HCT116 (cell line): ENCODE data around the gene MCC. TPM values are rescaled to one million over a fixed set of nuclear protein-coding genes. Genes with fewer than 3 reads are reported as not detected.

Source experiments
- ATAC-seq: fragments of 200-7000 bp; cut with Tn5 transposase; 2 replicates; pipeline ENCODE4 v1.9.1; 2020; ENCODE audit warnings: mild to moderate bottlenecking, moderate library complexity
- BruUV-seq: library from RNA; stranded (reverse); fragments of 400-500 nt; replicated peaks from 2 replicates; lab custom pipeline; 2021; lab: Mats Ljungman, UMichigan
- CTCF ChIA-PET: fragments of 300-600 bp; sonication (Branson Sonifier 250); formaldehyde crosslinking; loops from one replicate; lab custom pipeline; 2021; ENCODE audit warnings: antibody characterized with exemption; lab: Charles Lee
- POLR2A ChIA-PET: fragments of 300-600, 350-600 bp; sonication (Branson Sonifier 250); formaldehyde crosslinking; loops from one replicate; lab custom pipeline; 2021; ENCODE audit warnings: antibody characterized with exemption; lab: Charles Lee
- RAD21 ChIA-PET, 2 experiments: fragments of 300-600 bp; sonication (Branson Sonifier 250); formaldehyde crosslinking; loops; one replicate each; lab custom pipeline; 2023; ENCODE audit warnings: low total read pairs in 2 of 2; ENCODE audit not compliant: uncharacterized antibody in 2 of 2, unreplicated experiment in 2 of 2, low non-redundant PET in 1 of 2; lab: Charles Lee
- DNase-seq: peaks from one replicate; pipeline ENCODE4 v3.0.0-alpha.2; 2010; ENCODE audit warnings: low read depth, low spot score
- H2AFZ ChIP-seq: fragments of 200-600 bp; shearing (Covaris generic), sonication (generic); 2 replicates; pipeline ENCODE4 v1.6.1; 2017; ENCODE audit warnings: low read depth, mixed run types, mixed read lengths, antibody characterized with exemption, low read length; ENCODE audit not compliant: poor library complexity, severe bottlenecking
- H3K27ac ChIP-seq: 2 replicates; pipeline ENCODE4 v1.5.1; 2012; ENCODE audit warnings: low read depth, low read length
- H3K27me3 ChIP-seq: fragments of 200-600 bp; sonication (generic); 2 replicates; pipeline ENCODE4 v1.6.1; 2016; ENCODE audit warnings: mixed run types, low read length, mixed read lengths; ENCODE audit not compliant: insufficient read depth
- H3K36me3 ChIP-seq, 2 experiments: fragments of 200-500 bp in 1 of 2; fragments of 200-600 bp in 1 of 2; sonication (Bioruptor generic) in 1 of 2; sonication (generic) in 1 of 2; 2 replicates each; pipeline versions ENCODE4 v1.5.1 to v1.6.1; 2014 to 2016; ENCODE audit warnings: low read length in 2 of 2, inconsistent platforms in 1 of 2, mixed read lengths in 1 of 2, mixed run types in 1 of 2; ENCODE audit not compliant: insufficient read depth in 2 of 2, control insufficient read depth in 1 of 2
- H3K4me1 ChIP-seq, 2 experiments: fragments of 200-600 bp in 1 of 2; sonication (generic) in 1 of 2; 2 replicates each; pipeline versions ENCODE4 v1.5.1 to v1.6.1; 2012 to 2017; ENCODE audit warnings: low read length in 2 of 2, inconsistent platforms in 1 of 2, mild to moderate bottlenecking in 1 of 2, mixed read lengths in 1 of 2, mixed run types in 1 of 2, moderate library complexity in 1 of 2; ENCODE audit not compliant: insufficient read depth in 2 of 2, control insufficient read depth in 1 of 2
- H3K4me2 ChIP-seq: fragments of 200-600 bp; sonication (generic); 2 replicates; pipeline ENCODE4 v1.6.1; 2017; ENCODE audit warnings: mixed run types, low read length, mixed read lengths
- H3K4me3 ChIP-seq, 2 experiments: fragments of 200-600 bp in 1 of 2; sonication (generic) in 1 of 2; replicated peaks in 1 of 2; 2 replicates each; pipeline ENCODE4 v1.5.1; 2011 to 2016; ENCODE audit warnings: low read length in 2 of 2, control low read depth in 1 of 2, low read depth in 1 of 2, mild to moderate bottlenecking in 1 of 2, mixed read lengths in 1 of 2, mixed run types in 1 of 2
- H3K79me2 ChIP-seq: fragments of 200-600 bp; sonication (generic); 2 replicates; pipeline ENCODE4 v1.6.1; 2017; ENCODE audit warnings: mild to moderate bottlenecking, mixed run types, low read length, moderate library complexity, mixed read lengths; ENCODE audit not compliant: insufficient read depth
- H3K9ac ChIP-seq: fragments of 200-600 bp; sonication (generic); 2 replicates; pipeline ENCODE4 v1.6.1; 2016; ENCODE audit warnings: low read length, mixed read lengths
- H3K9me2 ChIP-seq: fragments of 200-600 bp; sonication (generic), shearing (Covaris generic); 2 replicates; pipeline ENCODE4 v1.6.1; 2017; ENCODE audit warnings: mixed run types, mild to moderate bottlenecking, moderate library complexity; ENCODE audit not compliant: insufficient read depth
- H3K9me3 ChIP-seq, 2 experiments: fragments of 200-500 bp in 1 of 2; fragments of 200-600 bp in 1 of 2; sonication (Bioruptor generic) in 1 of 2; sonication (generic) in 1 of 2; 2 replicates each; pipeline ENCODE4 v1.6.1; 2014 to 2017; ENCODE audit warnings: low read length in 2 of 2, mixed read lengths in 2 of 2, inconsistent platforms in 1 of 2, low read depth in 1 of 2, mild to moderate bottlenecking in 1 of 2, mixed run types in 1 of 2, moderate library complexity in 1 of 2; ENCODE audit not compliant: control insufficient read depth in 1 of 2, insufficient read depth in 1 of 2
- H4K20me1 ChIP-seq: fragments of 200-600 bp; sonication (generic), shearing (Covaris generic); 2 replicates; pipeline ENCODE4 v1.6.1; 2017; ENCODE audit warnings: mixed run types, mild to moderate bottlenecking, moderate library complexity; ENCODE audit not compliant: insufficient read depth
- EZH2 ChIP-seq: fragments of 200-600 bp; sonication (generic); IDR thresholded peaks from 2 replicates; pipeline ENCODE4 v1.6.1; 2017; ENCODE audit warnings: antibody characterized with exemption, mixed run types
- FOSL1 ChIP-seq: IDR thresholded peaks from 2 replicates; pipeline ENCODE4 v1.6.1; 2012; ENCODE audit warnings: low read depth
- JUND ChIP-seq: IDR thresholded peaks from 2 replicates; pipeline ENCODE4 v1.6.1; 2012
- RAD21 ChIP-seq: IDR thresholded peaks from 2 replicates; pipeline ENCODE4 v1.6.1; 2012; ENCODE audit warnings: low read depth, mild to moderate bottlenecking
- SIN3A ChIP-seq: IDR thresholded peaks from 2 replicates; pipeline ENCODE4 v1.6.1; 2012; ENCODE audit warnings: low read depth
- intact Hi-C: fragments of 100-400 bp; cut with micrococcal nuclease; formaldehyde crosslinking; loops from 2 replicates; pipeline ENCODE4 v1.10.0; 2022
- total RNA-seq: library from RNA; stranded (reverse); gene quantifications from one replicate; pipeline ENCODE4 v1.2.1, GENCODE V29; 2021; ENCODE audit not compliant: unreplicated experiment
- TF ChIP-seq, protein P1 (sequence below), 3 experiments: fragments of 200-600 bp in 1 of 3; sonication (generic) in 1 of 3; IDR thresholded peaks in 2 of 3; conservative IDR thresholded peaks in 1 of 3; 2 replicates each; pipeline ENCODE4 v1.5.1; 2012 to 2017; ENCODE audit warnings: low read depth in 2 of 3, low read length in 2 of 3, antibody characterized with exemption in 1 of 3, borderline replicate concordance in 1 of 3, control low read depth in 1 of 3, mild to moderate bottlenecking in 1 of 3, mixed read lengths in 1 of 3, mixed run types in 1 of 3, moderate library complexity in 1 of 3; ENCODE audit not compliant: insufficient read depth in 1 of 3
- TF ChIP-seq, protein P2 (sequence below): IDR thresholded peaks from 2 replicates; pipeline ENCODE4 v1.6.1; 2012
- TF ChIP-seq, protein P3 (sequence below): IDR thresholded peaks from 2 replicates; pipeline ENCODE4 v1.6.1; 2011; ENCODE audit warnings: mild to moderate bottlenecking, low read length, moderate library complexity; ENCODE audit not compliant: insufficient replicate concordance; ENCODE audit errors: extremely low read depth

The MCC gene
- total RNA-seq, 1 experiment from 2014 or later: 20.1 TPM

DNA sequence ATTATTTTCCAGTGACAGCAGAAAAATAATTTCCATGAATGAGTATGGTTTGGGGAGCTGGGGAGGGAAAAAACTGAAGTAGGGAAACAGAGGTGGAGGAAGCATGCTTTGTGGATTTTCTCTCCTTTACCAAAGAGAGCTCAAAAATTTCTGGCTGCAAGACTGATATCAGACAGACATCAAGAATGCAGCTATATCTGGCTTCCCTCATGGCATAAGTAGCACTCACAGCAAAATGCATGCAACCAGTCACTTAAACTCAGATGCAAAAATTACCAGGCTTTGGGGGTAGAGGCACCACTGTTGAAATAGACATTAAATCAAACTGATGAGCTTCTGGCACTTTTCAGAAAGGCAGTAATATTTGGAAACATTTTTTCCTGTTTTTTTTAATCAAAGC is 250.4 kb downstream of the MCC start:
- ATAC-seq: no peak
- Histone ChIP-seq H3K27me3 (no peaks in the 10 kb centered on the region), H3K9me3 (no peaks in the 10 kb centered on the region), H3K4me3 (no peak overlapping the region), H3K27ac (no peak overlapping the region), H2AFZ (no peak overlapping the region), H3K9ac (no peak overlapping the region), H3K36me3 (no peaks in the 10 kb centered on the region), H4K20me1 (no peaks in the 10 kb centered on the region), H3K4me2 (no peak overlapping the region), H3K4me1 (peaks cover 26 to 41% of the 10 kb centered on the region in 2 experiments), H3K9me2 (no peaks in the 10 kb centered on the region)
- DNase-seq: no peak
- no TSS peak for BruUV-seq
- intact Hi-C loops: no loop called here
- CTCF ChIA-PET: no interaction called here
- TF ChIP-seq JUND (no peak), FOSL1 (no peak), EZH2 (no peak), SIN3A (no peak), RAD21 (no peak)
- TF ChIP-seq, protein P1, sequence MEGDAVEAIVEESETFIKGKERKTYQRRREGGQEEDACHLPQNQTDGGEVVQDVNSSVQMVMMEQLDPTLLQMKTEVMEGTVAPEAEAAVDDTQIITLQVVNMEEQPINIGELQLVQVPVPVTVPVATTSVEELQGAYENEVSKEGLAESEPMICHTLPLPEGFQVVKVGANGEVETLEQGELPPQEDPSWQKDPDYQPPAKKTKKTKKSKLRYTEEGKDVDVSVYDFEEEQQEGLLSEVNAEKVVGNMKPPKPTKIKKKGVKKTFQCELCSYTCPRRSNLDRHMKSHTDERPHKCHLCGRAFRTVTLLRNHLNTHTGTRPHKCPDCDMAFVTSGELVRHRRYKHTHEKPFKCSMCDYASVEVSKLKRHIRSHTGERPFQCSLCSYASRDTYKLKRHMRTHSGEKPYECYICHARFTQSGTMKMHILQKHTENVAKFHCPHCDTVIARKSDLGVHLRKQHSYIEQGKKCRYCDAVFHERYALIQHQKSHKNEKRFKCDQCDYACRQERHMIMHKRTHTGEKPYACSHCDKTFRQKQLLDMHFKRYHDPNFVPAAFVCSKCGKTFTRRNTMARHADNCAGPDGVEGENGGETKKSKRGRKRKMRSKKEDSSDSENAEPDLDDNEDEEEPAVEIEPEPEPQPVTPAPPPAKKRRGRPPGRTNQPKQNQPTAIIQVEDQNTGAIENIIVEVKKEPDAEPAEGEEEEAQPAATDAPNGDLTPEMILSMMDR (IDR thresholded peaks at IDR 0.05 in 2 of 3, conservative IDR thresholded peaks at IDR 0.05 in 1 of 3; ENCODE audit: borderline replicate concordance in 1 of 3, insufficient read depth in 1 of 3, low read depth in 2 of 3, low read length in 2 of 3): no peak
- TF ChIP-seq, protein P2, sequence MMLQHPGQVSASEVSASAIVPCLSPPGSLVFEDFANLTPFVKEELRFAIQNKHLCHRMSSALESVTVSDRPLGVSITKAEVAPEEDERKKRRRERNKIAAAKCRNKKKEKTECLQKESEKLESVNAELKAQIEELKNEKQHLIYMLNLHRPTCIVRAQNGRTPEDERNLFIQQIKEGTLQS: no peak
- TF ChIP-seq, protein P3, sequence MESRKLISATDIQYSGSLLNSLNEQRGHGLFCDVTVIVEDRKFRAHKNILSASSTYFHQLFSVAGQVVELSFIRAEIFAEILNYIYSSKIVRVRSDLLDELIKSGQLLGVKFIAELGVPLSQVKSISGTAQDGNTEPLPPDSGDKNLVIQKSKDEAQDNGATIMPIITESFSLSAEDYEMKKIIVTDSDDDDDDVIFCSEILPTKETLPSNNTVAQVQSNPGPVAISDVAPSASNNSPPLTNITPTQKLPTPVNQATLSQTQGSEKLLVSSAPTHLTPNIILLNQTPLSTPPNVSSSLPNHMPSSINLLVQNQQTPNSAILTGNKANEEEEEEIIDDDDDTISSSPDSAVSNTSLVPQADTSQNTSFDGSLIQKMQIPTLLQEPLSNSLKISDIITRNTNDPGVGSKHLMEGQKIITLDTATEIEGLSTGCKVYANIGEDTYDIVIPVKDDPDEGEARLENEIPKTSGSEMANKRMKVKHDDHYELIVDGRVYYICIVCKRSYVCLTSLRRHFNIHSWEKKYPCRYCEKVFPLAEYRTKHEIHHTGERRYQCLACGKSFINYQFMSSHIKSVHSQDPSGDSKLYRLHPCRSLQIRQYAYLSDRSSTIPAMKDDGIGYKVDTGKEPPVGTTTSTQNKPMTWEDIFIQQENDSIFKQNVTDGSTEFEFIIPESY: no peak
- TF ChIP-seq, all 23 proteins: peak for 0
- no peaks in the 10 kb centered on the region for H3K79me2 ChIP-seq
- ChIA-PET POLR2A (no interaction called here), RAD21 (no interaction called here)
